OCI-LY3 (cell line): Measurements from ENCODE around the gene ONECUT1.
A peak's percentile ranks its signal among the peaks of the same experiment; 100 is the strongest.

ENCODE experiments used
- H2AFZ ChIP-seq: fragments of 200-600, 300-600 bp; shearing (Covaris generic); 2 replicates; pipeline ENCODE4 v1.6.0; 2014; ENCODE audit warnings: antibody characterized with exemption, low read depth, low read length
- H3K27ac ChIP-seq: fragments of 200-600, 300-600 bp; sonication (generic); 2 replicates; pipeline ENCODE4 v1.5.1; 2014; ENCODE audit warnings: mild to moderate bottlenecking, low read length, moderate library complexity, mixed read lengths
- H3K27me3 ChIP-seq: fragments of 200-600, 300-600 bp; sonication (generic); 2 replicates; pipeline ENCODE4 v1.6.1; 2014; ENCODE audit warnings: low read depth, low read length, mixed read lengths
- H3K36me3 ChIP-seq: fragments of 200-600, 300-600 bp; sonication (generic); replicated peaks from 2 replicates; pipeline ENCODE3; 2014; ENCODE audit warnings: low read depth, low read length, mixed read lengths
- H3K4me1 ChIP-seq: fragments of 300-600, 200-600 bp; sonication (generic); 2 replicates; pipeline ENCODE4 v1.6.1; 2014; ENCODE audit warnings: low read length, mixed read lengths
- H3K4me2 ChIP-seq: fragments of 200-600, 300-600 bp; sonication (generic); 2 replicates; pipeline ENCODE4 v1.6.1; 2014; ENCODE audit warnings: low read length, mixed read lengths
- H3K4me3 ChIP-seq: fragments of 300-600, 200-600 bp; sonication (generic); 2 replicates; pipeline ENCODE4 v1.5.1; 2014; ENCODE audit warnings: antibody characterized with exemption, mild to moderate bottlenecking, low read length, moderate library complexity
- H3K79me2 ChIP-seq: fragments of 300-600, 200-600 bp; shearing (Covaris generic); 2 replicates; pipeline ENCODE4 v1.6.1; 2014; ENCODE audit warnings: mild to moderate bottlenecking, low read length, mixed read lengths
- H3K9ac ChIP-seq: fragments of 300-600, 200-600 bp; shearing (Covaris generic); 2 replicates; pipeline ENCODE4 v1.6.0; 2014; ENCODE audit warnings: mild to moderate bottlenecking, low read length, moderate library complexity
- H3K9me3 ChIP-seq: fragments of 200-600, 300-600 bp; shearing (Covaris generic); 2 replicates; pipeline ENCODE4 v1.6.1; 2014; ENCODE audit warnings: low read length, mixed read lengths; ENCODE audit not compliant: insufficient read depth
- H4K20me1 ChIP-seq: fragments of 200-600, 300-600 bp; sonication (generic); 2 replicates; pipeline ENCODE4 v1.6.1; 2016; ENCODE audit warnings: low read length, mixed read lengths; ENCODE audit not compliant: insufficient read depth
- EZH2phosphoT487 ChIP-seq: fragments of 200-600 bp; shearing (Covaris generic); IDR thresholded peaks from 2 replicates; pipeline ENCODE4 v1.6.1; 2018; ENCODE audit warnings: antibody characterized with exemption, mixed run types, low read depth
- TF ChIP-seq, protein P1 (sequence below): fragments of 200-600, 300-600 bp; sonication (generic); IDR thresholded peaks from 2 replicates; pipeline ENCODE4 v1.5.1; 2014; ENCODE audit warnings: antibody characterized with exemption, low read length, low read depth

Gene ONECUT1

DNA sequence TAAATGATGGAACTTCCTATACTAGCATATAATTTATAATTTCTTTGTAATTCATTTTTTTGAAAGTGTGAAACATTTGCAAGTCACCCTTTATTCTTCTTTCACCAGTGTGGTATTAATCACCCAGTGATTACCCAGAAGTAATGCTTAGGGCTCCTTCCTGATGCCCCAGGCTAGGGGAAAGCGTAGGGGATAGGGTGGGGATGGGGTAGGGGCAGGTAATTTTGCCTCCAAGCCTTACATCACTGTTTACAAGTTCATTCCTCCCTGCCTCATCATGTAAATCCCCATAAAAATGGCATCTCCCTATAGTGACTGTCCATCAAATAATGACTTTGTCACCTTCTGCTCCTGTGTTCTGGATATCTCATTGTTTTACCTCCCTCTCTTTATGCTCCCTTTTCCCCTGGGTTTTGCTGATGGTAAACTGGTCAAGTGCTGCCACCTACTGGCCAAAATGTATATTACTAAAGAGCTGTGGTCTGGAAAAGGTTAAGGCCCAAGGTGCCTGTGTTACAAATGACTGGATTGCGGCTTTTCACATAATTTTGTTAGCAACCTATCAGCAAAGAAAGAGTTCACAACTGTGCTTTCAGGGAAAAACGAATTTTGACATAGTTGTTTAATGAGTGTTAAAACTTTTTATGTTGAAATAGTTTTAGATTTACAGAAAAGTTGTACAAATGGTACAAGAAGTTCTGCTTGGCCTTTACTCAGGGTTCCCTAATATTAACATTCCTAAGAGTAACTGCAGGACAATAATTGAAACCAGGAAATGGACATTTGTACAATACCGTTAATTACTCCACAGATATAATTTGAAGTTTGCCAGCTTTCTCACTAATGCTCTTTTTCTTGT, 54.7 kb downstream of the ONECUT1 start:
- Histone ChIP-seq H3K9me3 (no peaks in the 10 kb centered on the region), H3K4me1 (peaks cover 9% of the 10 kb centered on the region), H3K9ac (no peak overlapping the region), H3K79me2 (no peaks in the 10 kb centered on the region), H3K36me3 (no peaks in the 10 kb centered on the region), H3K4me2 (no peak overlapping the region), H4K20me1 (no peaks in the 10 kb centered on the region), H3K27ac (no peak overlapping the region), H3K27me3 (0 out of 2 replicates have a peak, but pooled peaks cover 2% of the 10 kb centered on the region), H3K4me3 (no peak overlapping the region), H2AFZ (no peak overlapping the region)
- TF ChIP-seq, protein P1, sequence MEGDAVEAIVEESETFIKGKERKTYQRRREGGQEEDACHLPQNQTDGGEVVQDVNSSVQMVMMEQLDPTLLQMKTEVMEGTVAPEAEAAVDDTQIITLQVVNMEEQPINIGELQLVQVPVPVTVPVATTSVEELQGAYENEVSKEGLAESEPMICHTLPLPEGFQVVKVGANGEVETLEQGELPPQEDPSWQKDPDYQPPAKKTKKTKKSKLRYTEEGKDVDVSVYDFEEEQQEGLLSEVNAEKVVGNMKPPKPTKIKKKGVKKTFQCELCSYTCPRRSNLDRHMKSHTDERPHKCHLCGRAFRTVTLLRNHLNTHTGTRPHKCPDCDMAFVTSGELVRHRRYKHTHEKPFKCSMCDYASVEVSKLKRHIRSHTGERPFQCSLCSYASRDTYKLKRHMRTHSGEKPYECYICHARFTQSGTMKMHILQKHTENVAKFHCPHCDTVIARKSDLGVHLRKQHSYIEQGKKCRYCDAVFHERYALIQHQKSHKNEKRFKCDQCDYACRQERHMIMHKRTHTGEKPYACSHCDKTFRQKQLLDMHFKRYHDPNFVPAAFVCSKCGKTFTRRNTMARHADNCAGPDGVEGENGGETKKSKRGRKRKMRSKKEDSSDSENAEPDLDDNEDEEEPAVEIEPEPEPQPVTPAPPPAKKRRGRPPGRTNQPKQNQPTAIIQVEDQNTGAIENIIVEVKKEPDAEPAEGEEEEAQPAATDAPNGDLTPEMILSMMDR = peak; percentile 90
- no peak for TF ChIP-seq EZH2phosphoT487

DNA sequence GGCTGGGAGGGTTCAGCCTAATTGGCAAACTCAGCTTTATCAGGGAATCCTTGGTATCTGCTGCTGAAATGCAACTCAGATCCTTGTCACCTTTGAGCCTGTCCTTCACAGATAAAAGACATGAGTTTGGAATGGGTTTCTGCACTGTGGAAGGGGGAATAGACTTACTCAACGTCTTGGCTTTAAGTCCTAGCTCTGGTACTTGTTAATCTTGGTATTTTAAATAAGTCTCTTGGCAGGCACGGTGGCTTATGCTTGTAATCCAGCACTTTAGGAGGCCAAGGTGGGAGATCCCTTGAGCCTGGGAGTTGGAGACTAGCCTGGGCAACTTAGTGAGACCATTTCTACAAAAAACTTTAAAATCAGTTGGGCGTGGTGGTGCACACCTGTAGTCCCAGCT, 55.8 kb downstream of the ONECUT1 start:
- H3K27ac ChIP-seq = no peak overlapping the region
- no peaks in the 10 kb centered on the region for H3K9me3 ChIP-seq
- H3K36me3 ChIP-seq = no peaks in the 10 kb centered on the region
- H3K4me1 ChIP-seq = peaks cover 20% of the 10 kb centered on the region
- 0 out of 2 replicates have a peak, but pooled peaks cover 2% of the 10 kb centered on the region for H3K27me3 ChIP-seq
- no peak overlapping the region for H3K4me3 ChIP-seq
- no peak overlapping the region for H3K4me2 ChIP-seq
- no peaks in the 10 kb centered on the region for H4K20me1 ChIP-seq
- no peaks in the 10 kb centered on the region for H3K79me2 ChIP-seq
- TF ChIP-seq, protein P1 = no peak
- TF ChIP-seq EZH2phosphoT487 = no peak
- H3K9ac ChIP-seq = no peak overlapping the region
- no peak overlapping the region for H2AFZ ChIP-seq

DNA sequence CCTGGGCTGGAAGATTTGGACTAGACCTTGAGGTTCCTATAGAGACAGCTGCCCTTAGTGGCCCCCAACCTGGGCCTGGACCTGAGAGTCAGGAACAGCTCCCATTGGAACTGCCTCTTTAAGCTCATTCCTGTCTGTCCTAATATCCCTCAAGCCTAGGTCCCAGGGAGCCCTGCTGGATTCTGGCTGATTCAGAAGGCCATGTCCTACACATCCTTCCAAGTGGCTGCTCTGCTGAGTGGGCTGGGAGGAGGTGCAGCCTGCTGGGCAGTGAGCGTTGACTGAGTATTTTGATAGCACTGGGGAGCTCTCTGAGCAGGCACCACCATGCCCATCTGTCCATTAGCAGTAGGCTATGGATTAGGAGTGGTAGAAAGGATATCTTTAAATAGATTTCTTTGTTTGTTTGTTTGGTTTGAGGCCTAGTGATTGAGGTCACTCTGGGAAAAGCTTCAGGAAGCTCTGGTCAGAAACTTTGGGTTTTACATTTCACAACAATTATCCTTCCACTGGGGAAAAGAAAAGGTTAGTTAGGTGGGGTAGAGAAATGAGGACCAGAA, 56.4 kb downstream of the ONECUT1 start:
- H3K27me3 ChIP-seq = 0 out of 2 replicates have a peak, but pooled peaks cover 2% of the 10 kb centered on the region
- no peak overlapping the region for H3K27ac ChIP-seq
- no peak overlapping the region for H2AFZ ChIP-seq
- H3K79me2 ChIP-seq = no peaks in the 10 kb centered on the region
- H3K4me2 ChIP-seq = no peak overlapping the region
- H3K4me1 ChIP-seq = peaks cover 26% of the 10 kb centered on the region
- H3K9ac ChIP-seq = no peak overlapping the region
- H3K36me3 ChIP-seq = no peaks in the 10 kb centered on the region
- no peak overlapping the region for H3K4me3 ChIP-seq
- no peaks in the 10 kb centered on the region for H3K9me3 ChIP-seq
- H4K20me1 ChIP-seq = no peaks in the 10 kb centered on the region
- TF ChIP-seq, protein P1 = no peak
- no peak for TF ChIP-seq EZH2phosphoT487

DNA sequence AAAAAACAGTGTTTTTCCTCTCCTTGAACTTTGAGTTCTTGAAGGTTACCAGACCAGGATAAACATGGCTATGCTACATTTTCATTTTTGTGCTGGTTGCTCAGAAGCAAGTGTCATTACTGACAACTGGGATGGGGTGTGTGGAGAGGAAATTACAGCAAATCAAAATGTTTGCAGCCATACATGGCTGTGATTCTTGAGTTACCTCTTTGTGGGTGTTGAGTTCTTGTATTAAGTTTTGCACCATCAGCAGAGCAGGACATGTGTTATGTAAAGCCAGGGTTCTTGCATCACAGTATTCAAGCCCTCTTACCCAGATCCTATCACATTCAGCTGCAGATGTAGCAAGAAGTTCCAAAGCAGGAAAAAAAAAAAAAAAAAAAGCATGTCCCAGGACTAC, 57.0 kb downstream of the ONECUT1 start:
- H3K79me2 ChIP-seq = no peaks in the 10 kb centered on the region
- no peak overlapping the region for H3K9ac ChIP-seq
- TF ChIP-seq, protein P1 = no peak
- no peak for TF ChIP-seq EZH2phosphoT487
- H3K4me2 ChIP-seq = no peak overlapping the region
- H3K27me3 ChIP-seq = 0 out of 2 replicates have a peak, but pooled peaks cover 2% of the 10 kb centered on the region
- H3K4me1 ChIP-seq = peaks cover 33% of the 10 kb centered on the region
- H3K27ac ChIP-seq = no peak overlapping the region
- H3K9me3 ChIP-seq = no peaks in the 10 kb centered on the region
- H2AFZ ChIP-seq = no peak overlapping the region
- no peaks in the 10 kb centered on the region for H4K20me1 ChIP-seq
- H3K4me3 ChIP-seq = no peak overlapping the region
- H3K36me3 ChIP-seq = no peaks in the 10 kb centered on the region
